GM23248 (cell line): ENCODE data around the gene CRHR2.

Experiments
- EZH2 ChIP-seq: fragments of 200-600 bp; sonication (generic); IDR thresholded peaks from 2 replicates; pipeline ENCODE4 v1.6.1; 2018; ENCODE audit warnings: antibody characterized with exemption, mild to moderate bottlenecking; ENCODE audit not compliant: insufficient read depth, poor library complexity, severe bottlenecking
- EZH2phosphoT487 ChIP-seq: fragments of 200-600 bp; sonication (generic); IDR thresholded peaks from 2 replicates; pipeline ENCODE4 v1.6.1; 2018; ENCODE audit warnings: antibody characterized with exemption, moderate library complexity, mild to moderate bottlenecking, low read depth; ENCODE audit not compliant: insufficient read depth

- no peak for TF ChIP-seq EZH2phosphoT487
- TF ChIP-seq EZH2: no peak
Observed at GRCh38 chr7:30647589-30648364, 34.5 kb downstream of the CRHR2 start.
